Measurements from ENCODE around the gene UNKL.

GRCh38 chr16:1347962-1348361 is 66.5 kb downstream of the UNKL start:
- TF ChIP-seq, protein P1, sequence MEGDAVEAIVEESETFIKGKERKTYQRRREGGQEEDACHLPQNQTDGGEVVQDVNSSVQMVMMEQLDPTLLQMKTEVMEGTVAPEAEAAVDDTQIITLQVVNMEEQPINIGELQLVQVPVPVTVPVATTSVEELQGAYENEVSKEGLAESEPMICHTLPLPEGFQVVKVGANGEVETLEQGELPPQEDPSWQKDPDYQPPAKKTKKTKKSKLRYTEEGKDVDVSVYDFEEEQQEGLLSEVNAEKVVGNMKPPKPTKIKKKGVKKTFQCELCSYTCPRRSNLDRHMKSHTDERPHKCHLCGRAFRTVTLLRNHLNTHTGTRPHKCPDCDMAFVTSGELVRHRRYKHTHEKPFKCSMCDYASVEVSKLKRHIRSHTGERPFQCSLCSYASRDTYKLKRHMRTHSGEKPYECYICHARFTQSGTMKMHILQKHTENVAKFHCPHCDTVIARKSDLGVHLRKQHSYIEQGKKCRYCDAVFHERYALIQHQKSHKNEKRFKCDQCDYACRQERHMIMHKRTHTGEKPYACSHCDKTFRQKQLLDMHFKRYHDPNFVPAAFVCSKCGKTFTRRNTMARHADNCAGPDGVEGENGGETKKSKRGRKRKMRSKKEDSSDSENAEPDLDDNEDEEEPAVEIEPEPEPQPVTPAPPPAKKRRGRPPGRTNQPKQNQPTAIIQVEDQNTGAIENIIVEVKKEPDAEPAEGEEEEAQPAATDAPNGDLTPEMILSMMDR (IDR thresholded peaks at IDR 0.05), result no peak
- TF ChIP-seq POLR2A (IDR thresholded peaks at IDR 0.05), result no peak
